Inflammatory macrophage treated with lipopolysaccharide for 4 hours (primary cell): ENCODE measurements around the gene ZNF234.
"Not testable (repeated sequence)": the region's sequence is repeated elsewhere in the genome, so short reads cannot be mapped to it uniquely, and the experiment has no call there.

Experiments
- DNase-seq: peaks from one replicate; pipeline ENCODE4 v3.0.0-alpha.2; 2020

ZNF234 gene

DNA sequence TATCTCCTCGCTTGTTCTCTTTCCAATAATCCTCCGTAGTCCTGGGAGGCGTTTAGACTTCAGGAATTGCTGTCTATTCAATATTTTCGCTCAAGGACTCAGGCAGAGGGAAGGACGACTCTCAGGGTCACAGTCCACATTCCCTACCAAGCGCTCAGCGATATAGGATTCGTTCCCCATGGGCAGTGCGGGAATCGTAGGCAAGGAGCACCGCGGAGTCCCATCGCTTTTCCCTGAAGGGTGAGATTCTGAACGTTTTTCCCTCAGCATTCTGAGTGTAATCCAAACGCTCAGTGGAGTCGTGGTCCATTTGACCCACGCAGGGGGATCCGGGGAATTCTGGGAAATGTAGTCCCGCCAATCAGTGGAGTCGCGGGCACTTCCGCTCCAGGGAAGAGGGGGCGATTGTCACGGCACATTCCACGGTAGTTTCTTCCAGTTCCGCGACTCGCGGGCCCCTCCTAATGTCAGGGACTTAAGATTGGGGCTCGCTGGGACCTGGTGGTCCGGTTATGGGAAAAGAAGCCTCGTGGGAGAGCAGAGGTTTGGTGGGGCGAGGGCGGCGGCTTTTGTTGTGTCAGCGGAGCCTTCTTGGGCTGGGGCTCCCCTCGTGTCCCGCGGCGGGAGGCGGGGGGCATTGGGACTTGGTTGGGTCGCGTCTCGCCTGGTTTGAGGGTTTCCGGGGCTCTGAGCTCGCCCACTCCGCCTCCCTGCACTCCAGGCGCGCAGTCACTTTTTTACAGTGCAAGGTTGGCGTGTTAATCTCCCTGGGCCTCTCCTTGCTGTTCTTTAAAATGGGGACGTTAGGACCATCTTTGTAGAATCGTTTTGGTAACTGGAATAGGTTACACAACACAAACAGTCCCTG lies at the start of gene ZNF234:
ZNF234 (plus strand) TSS at position 364 of the 868 bp plus-strand sequence. CDS start 3,079 bp downstream, outside the sequence.
- peak; percentile 82 for DNase-seq

DNA sequence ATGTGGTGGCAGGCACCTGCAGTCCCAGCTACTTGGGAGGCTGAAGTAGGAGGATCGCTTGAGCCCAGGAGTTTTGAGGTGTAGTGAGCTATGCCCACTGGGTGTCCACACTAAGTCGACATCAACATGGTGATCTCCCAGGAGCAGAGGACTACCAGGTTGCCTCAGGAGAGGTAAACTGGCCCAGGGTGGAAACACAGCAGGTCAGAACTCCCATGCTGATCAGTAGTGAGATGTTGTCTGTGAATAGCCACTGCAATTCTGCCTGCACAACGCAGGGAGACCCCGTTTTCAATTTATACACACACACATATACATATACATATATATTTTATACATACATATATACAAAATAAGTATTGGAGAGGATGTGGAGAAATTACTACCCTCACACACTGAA lies 49.2 kb upstream of the ZNF234 start:
- DNase-seq: no peak

DNA sequence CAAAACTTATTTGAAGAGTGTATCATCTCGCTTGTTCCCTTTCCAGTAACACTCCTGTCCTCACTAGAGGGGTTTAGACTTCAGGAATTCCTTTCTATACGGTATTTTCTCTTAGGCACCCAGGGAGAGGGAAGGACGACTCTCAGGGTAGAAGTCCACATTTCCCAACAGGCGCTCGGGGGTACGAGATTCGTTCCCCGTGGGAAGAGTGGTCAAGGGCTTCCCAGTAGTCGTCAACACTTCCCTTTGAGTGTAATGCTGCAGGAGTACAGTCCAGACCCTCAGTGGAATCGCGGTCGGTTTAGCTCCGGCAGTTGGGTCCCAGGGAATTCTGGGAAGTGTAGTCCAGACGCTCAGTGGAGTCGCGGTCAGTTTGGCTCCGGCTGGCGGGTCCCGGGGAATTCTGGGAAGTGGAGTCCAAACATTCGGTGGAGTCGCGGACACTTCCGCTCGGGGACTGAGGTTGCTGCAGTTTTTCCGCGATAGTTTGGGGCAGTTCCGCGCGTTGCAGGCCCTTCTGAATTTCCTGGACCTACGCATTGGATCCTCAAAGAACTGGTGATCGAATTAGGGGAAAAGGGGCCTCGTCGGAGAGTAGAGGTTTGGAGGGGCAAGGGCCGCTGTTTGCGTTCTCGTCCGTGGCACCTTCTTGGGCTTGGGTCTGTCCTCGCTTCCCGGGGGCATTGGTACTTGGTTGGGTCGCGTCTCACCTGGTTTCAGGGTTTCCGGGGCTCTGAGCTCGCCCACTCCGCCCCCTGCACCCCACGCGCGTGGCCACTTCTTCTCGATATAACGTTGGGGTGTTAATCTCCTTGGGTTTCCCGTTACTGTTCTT lies 47.2 kb upstream of the ZNF234 start, which contains the start of gene ZNF224:
ZNF224 (plus strand) TSS at position 431 of the 835 bp plus-strand sequence. CDS start 3,513 bp downstream, outside the sequence.
- DNase-seq: peak; percentile 93

DNA sequence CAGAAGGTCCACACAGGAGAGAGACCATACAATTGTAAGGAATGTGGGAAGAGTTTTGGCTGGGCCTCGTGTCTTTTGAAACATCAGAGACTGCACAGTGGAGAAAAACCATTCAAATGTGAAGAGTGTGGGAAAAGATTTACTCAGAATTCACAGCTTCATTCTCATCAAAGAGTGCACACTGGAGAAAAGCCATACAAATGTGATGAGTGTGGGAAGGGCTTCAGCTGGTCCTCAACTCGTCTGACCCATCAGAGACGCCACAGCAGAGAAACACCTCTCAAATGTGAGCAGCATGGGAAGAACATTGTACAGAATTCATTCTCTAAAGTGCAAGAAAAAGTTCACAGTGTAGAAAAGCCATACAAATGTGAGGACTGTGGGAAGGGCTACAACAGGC lies 33.6 kb upstream of the ZNF234 start:
- no peak for DNase-seq

DNA sequence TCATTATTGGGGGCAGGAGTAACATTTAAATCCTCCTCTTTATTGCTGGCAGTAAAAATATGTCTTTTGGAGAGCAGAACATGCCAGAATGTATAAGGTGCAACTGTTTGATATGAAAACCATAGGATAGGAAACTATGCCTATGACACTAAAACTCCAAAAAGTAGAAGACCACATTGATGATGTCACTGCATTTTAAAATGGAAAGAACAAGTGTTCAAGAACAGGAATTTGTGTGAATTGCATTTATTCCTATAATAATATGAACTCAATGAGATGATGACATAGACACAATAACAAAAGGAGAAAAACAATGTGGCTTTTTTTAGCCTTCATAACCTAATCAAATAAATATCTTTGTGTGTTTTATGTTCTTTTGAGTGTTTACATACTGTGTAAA lies 31.9 kb upstream of the ZNF234 start:
- no peak for DNase-seq

DNA sequence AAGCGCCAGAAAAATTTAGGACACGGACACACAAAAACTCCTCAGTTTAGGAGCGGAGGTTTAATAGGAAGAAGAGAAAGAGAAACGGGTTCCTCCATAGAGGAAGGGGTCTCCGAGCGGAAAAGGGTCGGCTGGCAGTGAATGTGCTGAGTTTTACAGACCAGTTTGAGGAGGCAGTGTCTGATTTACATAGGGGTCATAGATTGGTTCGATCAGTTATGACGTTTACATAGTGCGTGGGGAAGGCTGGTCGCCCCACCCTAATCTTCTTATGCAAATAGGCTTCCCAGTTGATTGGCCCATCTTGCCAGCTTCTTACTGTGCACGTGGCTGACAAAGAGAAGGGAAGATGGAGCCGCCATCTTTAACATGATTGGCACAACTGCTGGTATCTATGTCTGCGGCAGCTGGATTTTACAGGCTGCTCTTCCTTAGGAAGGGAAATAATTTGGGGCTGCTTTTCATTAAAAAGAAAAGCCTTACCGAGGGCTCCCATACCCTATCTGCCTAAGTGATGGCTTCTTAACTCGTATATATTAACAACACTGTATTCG lies 29.4 kb upstream of the ZNF234 start:
- peak; percentile 58 for DNase-seq

DNA sequence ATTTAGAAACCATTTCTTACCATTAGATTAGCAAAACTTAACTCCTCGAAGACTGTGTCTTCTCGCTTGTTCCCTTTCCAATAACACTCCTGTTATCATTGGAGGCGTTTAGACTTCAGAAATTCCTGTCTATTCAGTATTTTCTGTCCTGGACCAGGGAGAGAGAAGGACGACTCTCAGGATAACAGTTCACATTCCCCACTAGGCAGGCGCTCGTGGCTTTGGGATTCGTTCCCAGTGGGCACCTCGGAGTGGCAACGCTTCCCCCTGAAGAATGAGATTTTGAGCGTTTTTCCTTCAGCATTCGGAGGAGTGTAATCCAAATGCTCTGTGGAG lies 28.6 kb upstream of the ZNF234 start:
- no peak for DNase-seq

DNA sequence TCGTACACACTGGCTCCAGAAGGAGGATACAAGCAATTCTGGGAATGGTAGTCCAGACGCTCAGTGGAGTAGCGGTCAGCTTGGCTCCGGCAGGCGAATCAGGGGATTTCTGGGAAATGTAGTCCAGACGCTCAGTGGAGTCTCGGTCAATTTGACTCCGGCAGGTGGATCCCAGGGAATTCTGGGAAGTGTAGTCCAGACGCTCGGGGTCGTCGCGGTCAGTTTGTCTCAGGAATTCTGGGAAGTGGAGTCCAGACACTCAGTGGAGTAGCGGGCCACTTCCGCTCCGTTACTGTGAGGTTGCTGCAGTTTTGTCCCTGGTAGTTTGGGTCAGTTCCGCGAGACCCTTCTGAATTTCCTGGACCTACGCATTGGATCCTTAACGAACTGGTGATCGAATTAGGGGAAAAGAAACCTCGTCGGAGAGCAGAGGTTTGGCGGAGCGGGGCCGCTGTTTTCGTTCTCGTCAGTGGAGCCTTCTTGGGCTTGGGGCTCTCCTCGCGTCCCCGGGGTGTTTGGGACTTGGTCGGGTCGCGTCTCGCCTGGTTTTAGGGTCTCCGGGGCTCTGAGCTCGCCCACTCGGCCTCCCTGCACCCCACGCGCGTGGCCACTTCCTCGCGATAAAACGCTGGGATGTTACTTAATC lies 28.1 kb upstream of the ZNF234 start, which contains the start of gene ZNF225:
ZNF225 (plus strand) TSS at position 262 of the 646 bp plus-strand sequence. CDS start 2,429 bp downstream, outside the sequence.
- DNase-seq: peak; percentile 99

DNA sequence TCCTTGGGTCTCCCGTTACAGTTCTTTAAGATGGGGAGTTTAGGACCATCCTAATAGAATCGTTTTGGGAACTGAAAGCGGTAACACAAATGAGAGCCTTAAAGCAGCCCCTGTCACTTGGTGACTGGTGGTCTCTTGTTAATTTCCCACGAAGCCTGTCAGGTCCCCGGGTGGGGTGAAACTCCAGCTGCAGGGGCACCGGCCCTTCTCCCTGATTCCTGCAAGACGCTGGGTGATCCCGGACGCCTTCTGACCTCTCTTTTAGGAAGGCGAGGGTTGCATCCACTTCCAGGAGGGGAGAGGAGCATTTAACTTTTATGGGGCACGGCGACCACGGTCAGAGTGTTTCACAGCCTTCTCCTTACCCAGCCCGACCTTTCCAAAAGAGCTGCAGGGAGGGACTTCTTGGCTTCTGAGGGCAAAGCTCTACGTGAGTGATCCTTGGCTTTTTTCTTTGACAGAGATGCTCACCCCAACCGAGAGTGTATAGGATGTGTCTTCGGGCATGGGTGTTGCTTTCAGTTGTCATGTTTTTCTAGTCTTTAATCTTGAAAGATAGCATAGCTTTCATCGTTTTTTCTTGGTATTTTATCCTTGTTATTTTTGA lies 27.5 kb upstream of the ZNF234 start:
- DNase-seq: no peak

DNA sequence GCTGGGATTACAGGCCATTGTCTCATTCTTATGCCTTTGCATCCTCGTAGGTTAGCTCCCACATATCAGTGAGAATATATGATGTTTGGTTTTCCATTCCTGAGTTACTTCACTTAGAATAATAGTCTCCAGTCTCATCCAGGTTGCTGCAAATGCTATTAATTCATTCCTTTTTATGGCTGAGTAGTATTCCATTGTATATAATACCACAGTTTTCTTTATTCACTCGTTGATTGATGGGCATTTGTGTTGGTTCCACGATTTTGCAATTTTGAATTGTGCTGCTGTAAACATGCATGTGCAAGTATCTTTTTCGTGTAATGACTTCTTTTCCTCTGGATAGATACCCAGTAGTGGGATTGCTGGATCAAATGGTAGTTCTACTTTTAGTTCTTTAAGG lies 20.2 kb upstream of the ZNF234 start:
- DNase-seq: not testable (repeated sequence)

DNA sequence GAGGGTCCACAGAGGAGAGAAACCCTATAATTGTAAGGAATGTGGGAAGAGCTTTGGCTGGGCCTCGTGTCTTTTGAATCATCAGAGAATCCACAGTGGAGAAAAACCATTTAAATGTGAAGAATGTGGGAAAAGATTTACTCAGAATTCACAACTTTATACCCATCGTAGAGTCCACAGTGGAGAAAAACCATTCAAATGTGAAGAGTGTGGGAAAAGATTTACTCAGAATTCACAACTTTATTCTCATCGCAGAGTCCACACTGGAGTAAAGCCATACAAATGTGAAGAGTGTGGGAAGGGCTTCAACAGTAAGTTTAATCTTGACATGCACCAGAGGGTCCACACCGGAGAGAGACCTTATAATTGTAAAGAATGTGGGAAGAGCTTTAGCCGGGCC lies 9.4 kb upstream of the ZNF234 start:
- no peak for DNase-seq

DNA sequence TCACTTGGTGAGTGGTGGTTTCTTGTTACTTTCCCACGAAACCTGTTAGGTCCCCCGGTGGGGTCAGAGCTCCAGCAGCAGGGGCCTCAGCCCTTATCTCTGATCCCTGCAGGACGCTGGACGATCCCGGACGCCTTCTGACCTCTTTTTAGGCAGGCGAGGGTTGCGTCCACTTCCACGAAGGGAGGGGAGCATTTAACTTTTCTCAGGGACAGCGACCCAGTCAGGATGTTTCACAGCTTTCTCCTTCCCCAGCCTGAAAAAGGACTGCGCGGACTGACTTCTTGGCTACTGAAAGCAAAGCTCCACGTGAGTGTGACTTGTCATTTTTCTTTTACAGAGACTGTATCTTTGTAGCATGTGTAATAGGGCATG lies 692 bp downstream of the ZNF234 start:
- peak; percentile 33 for DNase-seq

DNA sequence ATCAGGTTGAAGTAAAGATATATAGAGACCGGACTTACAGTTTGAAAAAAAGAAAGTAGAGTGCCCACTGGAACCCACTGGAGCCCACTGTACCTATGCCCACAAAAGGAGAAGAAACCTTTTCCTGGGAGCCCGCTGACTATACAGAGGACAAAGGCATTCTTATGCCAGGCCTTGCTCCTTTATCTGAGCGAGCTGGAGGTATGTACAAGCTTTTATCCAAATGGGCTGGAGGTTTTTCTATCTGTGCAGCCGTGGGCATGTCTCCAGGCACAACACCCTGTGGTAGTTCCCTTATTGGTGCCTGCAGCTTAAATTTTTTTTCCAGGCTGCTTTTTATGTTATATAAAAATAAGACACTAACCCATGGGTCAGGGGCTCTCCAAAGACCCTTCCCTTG lies 8.4 kb downstream of the ZNF234 start:
- DNase-seq: no peak

DNA sequence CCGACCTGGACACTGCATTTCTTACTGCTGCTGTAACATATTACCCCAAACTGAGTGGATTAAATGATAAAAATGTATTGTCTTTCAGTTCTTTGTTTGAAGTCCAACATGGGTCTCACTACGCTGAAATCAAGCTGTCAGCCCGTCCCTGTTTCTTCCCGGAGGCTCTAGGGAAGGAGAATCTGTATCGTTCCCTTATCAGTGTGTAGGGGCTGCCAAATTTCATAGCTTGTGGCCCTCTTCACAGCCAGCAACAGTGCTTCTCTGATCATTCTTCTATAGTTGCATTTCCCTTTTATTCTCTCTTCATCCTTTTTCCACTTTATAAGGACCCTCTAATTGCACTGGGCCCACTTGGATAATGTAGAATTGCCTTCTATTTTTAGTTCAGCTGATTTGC lies 10.1 kb downstream of the ZNF234 start:
- no peak for DNase-seq

DNA sequence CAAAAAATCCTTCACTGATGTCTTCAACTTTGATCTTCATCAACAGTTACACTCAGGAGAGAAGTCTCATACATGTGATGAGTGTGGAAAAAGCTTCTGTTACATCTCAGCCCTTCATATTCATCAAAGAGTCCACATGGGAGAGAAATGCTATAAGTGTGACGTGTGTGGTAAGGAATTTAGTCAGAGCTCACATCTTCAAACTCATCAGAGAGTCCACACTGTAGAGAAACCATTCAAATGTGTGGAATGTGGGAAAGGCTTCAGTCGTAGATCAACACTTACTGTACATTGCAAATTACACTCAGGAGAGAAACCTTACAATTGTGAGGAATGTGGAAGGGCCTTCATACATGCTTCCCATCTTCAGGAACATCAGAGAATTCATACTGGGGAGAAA lies 15.1 kb downstream of the ZNF234 start:
- DNase-seq: no peak

DNA sequence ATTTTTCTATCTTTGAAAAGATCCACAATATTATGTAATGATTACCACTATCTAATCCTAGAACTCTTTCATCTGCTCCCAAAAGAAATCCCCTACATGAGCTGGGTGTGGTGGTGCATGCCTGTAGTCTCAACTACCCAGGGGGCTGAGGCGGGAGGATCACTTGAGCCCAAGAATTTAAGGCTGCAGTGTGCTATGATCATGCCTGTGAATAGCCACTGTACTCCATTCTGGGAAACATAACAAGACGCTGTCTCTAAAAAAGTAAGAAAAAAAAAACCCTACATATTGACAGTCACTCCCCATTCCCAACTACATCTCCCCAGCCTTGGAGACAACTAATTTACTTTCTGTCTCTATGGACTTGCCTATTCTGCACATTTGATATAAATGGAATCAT lies 22.4 kb downstream of the ZNF234 start:
- DNase-seq: no peak

DNA sequence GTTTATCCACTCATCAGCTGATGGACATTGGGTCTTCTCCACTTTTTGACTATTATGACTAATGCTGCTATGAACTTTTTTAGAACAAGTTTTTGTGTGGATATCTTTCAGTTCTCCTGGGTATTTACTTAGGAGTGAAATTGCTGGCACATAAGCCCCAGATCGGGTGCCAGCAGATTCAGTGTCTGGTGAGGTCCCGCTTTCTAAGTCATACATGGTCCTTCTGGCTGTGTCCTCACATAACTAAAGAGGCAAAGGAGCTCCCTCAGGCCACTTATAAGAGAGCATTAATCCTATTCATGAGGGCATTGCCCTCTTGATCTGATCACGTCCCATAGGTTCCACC lies 22.9 kb downstream of the ZNF234 start:
- DNase-seq: no peak

DNA sequence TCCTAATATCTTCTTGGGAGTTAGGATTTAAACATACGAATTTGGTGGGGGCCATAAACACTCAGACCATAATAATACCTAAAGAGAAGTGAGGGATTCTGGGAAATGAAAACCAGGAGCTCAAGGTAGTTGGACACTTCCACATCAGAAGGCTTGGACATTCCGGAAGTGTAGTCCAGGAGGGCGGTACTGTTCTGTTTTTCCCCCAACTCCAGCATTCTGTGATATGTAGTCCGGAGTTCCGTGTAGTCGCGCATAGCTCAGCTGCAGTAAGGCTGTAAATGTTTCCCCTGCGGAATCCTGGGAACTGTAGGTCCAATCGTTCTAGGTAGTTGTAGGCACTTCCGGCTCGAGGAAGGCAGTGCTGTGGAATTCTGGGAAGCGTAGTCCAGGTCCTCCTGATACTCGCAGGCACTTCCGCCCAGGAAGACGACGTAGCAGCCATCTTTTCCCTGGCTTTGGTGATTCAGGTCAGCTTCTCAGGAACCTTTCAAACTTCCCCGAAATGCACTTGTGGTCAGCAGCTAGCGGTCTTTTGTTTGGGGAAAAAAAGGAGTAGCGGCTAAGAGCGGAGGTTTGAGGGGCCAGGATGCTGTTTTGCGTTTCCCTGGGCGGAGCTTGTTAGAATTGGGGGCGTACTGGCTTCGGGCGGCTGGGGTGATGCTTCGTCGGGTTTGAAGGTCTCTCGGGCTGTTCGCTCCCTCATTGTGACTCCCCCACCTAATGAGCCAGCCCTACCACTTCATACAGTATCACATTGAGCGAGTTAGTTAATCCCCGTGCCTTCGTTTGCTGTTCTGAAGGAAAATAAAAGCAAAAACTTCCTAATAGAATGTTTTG lies 23.5 kb downstream of the ZNF234 start, which contains the start of gene ZNF226:
ZNF226 (plus strand) TSS at position 428 of the 840 bp plus-strand sequence. CDS start 4,981 bp downstream, outside the sequence.
- DNase-seq: peak; percentile 96

DNA sequence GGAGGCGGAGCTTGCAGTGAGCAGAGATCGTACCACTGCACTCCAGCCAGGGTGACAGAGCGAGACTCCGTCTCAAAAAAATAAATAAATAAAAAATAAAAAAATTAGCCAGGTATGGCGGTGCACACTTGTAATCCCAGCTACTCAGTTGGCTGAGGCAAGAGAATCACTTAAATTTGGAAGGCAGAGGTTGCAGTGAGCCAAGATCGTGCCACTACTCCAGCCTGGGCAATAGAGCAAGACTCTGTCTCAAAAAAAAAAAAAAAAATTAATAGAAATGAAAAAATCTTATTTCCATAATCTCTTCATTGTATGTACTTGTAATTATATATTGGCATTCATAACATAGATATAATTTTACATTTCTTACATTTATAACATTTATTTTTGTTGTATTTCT lies 29.3 kb downstream of the ZNF234 start:
- DNase-seq: not testable (repeated sequence)

DNA sequence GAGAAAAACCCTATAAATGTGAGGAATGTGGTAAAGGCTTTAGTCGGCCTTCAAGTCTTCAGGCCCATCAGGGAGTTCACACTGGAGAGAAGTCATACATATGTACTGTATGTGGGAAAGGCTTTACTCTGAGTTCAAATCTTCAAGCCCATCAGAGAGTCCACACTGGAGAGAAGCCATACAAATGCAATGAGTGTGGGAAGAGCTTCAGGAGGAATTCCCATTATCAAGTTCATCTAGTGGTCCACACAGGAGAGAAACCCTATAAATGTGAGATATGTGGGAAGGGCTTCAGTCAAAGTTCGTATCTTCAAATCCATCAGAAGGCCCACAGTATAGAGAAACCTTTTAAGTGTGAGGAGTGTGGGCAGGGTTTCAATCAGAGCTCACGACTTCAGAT lies 35.2 kb downstream of the ZNF234 start:
- DNase-seq: no peak

DNA sequence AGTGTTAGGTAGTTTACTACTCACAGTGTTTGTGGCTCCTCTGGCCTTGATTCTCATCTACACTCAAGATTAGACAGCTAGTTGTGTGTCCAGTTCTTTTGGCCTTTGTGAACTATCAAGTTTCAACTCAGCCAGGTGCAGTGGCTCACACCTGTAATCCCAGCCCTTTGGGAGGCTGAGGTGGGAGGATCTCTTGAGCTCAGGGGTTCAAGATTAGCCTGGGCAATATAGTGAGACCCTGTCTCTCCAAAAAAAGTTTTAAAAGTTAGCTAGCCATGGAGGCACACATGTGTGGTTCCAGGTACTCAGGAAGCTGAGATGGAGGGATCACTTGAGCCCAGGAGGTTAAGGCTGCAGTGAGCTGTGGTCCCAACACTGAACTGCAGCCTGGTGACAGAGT lies 39.6 kb downstream of the ZNF234 start:
- DNase-seq: no peak

DNA sequence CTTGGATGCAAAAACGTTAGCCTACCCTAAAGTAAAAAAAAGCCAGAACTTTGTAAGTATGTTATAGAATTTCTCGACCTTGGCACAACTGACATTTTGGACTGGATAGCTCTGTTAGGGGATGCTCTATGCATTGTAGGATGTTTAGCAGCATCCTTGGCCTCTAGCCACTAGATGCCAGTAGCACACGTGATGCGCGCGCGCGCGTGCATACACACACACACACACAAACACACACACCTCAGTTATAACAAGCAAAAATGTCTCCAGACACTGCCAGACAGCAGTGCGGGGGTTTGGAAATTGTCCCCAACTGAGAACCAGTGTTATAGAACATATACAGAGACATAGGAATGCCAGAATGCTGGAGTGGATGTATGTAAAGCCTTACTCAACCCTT lies 40.8 kb downstream of the ZNF234 start:
- no peak for DNase-seq
